Fibroblast of pulmonary artery (primary cell): ENCODE results near the gene POLD2.

ENCODE experiments used
- DNase-seq: peaks from one replicate; pipeline ENCODE4 v3.0.0-alpha.2; 2010; ENCODE audit warnings: low read depth
- H3K4me3 ChIP-seq: replicated peaks from 2 replicates; pipeline ENCODE4 v1.5.1; 2011; ENCODE audit warnings: low read depth, mild to moderate bottlenecking, control low read depth, low read length, moderate library complexity
- TF ChIP-seq, protein P1 (sequence below): IDR thresholded peaks from 2 replicates; pipeline ENCODE4 v1.5.1; 2011; ENCODE audit warnings: mild to moderate bottlenecking, control low read depth, low read length, inconsistent platforms; ENCODE audit errors: missing control alignments

The POLD2 gene

DNA sequence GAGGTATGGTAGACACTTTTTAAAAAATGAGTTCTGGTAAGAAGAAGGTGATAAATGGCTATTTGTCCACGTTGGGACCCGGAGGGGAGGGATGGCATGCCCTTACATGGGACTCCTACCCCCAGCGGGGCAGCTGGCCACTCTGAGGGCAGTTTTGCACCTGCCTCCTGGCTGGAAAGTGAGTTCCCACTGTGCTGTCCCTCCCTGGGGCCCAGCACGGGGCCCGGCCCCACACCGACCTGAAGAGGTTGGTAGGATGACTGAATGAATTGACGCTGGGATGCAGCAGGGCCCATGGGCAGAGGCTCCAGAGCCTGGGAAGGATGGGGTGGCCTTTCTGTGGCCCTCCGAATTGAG, 19.8 kb downstream of the POLD2 start:
- H3K4me3 ChIP-seq = no peak overlapping the region
- TF ChIP-seq, protein P1, sequence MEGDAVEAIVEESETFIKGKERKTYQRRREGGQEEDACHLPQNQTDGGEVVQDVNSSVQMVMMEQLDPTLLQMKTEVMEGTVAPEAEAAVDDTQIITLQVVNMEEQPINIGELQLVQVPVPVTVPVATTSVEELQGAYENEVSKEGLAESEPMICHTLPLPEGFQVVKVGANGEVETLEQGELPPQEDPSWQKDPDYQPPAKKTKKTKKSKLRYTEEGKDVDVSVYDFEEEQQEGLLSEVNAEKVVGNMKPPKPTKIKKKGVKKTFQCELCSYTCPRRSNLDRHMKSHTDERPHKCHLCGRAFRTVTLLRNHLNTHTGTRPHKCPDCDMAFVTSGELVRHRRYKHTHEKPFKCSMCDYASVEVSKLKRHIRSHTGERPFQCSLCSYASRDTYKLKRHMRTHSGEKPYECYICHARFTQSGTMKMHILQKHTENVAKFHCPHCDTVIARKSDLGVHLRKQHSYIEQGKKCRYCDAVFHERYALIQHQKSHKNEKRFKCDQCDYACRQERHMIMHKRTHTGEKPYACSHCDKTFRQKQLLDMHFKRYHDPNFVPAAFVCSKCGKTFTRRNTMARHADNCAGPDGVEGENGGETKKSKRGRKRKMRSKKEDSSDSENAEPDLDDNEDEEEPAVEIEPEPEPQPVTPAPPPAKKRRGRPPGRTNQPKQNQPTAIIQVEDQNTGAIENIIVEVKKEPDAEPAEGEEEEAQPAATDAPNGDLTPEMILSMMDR = no peak
- no peak for DNase-seq

DNA sequence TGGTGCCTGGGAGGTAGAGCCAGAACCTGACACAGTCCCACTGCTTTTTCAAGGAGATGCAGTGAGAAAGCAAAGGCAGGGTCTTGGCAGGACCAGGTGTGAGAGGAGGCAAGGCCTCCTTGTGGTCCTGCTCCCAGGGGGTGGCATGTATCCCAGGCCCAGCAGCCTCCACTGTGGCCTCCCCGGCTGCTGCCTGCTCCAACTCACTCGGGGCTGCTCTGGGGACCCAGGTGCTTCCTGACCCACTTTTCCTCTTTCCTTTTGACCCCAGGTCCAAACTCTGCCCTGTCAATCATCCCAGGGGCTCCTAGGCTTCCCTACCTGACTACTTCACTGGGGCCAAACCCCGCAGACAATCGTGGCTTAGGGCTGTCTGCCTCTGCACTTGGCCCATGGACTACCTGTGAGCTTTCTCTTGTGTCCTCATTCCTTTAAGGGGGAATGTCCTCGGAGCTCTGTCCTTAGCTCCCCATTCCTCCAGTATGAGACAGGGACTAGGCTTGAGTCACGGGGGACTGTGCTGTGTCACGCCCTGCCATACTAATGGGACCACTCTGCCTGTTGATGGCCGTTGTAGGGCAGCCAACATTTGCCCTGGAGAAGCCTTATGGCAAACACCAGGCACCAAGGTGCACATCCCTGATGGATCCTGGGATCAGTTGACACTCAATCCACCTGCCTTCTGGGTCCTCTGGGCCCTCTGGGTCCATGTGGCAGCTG, 20.3 kb downstream of the POLD2 start:
- TF ChIP-seq, protein P1 = no peak
- no peak overlapping the region for H3K4me3 ChIP-seq
- DNase-seq = no peak

DNA sequence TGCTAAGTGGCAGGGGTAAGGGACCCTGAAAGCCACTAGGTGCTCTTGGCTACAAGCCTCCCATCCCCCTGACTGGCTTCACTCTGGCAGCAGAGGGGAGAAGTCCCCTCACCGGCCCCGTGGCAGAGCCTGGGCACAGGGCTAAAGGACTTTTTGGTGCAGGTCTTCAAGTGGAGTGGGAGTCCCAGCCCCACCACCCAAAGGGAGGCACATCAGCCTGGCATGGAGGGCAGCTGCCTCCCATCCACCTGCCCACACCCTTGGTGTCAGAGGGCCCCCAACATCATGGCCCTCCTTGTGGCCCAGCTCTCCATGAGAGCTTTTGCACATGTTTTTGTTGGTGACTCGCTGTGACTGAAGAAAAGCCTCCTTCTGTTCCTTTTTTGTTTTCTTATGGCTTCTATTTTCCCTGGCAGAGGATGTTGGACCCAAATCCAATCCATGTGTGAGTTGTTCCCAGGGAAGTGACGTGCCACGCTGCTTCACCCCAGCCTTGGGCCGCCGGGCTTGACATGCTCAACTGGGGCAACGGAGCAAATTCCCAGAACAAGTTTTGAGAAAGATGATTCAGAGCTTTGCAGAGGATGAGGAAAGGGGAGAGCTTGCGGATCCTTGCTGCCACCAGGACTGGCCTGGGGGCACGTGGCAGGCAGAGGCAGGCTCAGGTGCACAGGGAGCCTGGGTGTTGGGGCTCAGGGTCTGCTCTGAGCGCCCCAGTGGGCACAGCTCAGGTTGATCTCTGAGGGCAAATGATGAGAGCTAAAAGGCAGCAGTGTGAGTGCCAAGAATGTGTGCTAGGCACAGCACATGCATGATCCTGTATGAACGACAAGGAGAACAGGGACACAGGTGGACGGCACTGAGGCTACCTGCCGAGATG, 21.1 kb downstream of the POLD2 start:
- peak; percentile 47 for DNase-seq
- TF ChIP-seq, protein P1 = no peak
- no peak overlapping the region for H3K4me3 ChIP-seq

DNA sequence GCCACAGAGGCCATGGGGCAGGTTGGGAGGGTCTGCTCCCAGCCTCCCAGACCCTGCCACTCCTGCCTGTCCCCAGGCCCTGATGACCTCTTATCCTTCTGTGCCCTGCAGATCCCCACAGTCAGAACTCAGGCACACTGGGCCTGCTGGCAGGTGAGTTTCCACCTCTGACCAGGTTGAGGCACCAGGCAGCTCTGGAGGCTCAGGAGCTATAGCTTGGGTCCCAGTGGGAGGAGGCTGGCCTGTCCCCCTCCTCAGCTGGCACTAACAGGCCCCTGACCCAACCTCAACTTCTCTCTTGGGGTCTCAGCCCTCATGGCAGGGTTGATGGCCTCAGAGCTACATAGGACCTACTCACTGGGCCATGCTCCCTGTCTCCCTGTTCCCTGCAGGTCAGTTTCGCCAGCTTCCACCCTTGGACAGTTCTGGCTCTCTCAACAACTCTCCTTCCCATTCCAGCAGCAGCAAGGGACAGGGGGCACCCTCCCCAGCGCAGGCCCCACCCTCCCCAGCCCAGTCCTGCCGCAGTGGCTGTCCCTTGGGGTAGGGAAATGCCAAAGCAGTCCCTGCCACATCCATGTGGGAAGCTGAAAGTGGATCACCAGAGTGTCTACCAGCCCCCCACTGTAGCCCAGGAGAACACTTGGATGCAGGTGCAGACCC, 21.9 kb downstream of the POLD2 start:
- DNase-seq = no peak
- TF ChIP-seq, protein P1 = no peak
- no peak overlapping the region for H3K4me3 ChIP-seq

DNA sequence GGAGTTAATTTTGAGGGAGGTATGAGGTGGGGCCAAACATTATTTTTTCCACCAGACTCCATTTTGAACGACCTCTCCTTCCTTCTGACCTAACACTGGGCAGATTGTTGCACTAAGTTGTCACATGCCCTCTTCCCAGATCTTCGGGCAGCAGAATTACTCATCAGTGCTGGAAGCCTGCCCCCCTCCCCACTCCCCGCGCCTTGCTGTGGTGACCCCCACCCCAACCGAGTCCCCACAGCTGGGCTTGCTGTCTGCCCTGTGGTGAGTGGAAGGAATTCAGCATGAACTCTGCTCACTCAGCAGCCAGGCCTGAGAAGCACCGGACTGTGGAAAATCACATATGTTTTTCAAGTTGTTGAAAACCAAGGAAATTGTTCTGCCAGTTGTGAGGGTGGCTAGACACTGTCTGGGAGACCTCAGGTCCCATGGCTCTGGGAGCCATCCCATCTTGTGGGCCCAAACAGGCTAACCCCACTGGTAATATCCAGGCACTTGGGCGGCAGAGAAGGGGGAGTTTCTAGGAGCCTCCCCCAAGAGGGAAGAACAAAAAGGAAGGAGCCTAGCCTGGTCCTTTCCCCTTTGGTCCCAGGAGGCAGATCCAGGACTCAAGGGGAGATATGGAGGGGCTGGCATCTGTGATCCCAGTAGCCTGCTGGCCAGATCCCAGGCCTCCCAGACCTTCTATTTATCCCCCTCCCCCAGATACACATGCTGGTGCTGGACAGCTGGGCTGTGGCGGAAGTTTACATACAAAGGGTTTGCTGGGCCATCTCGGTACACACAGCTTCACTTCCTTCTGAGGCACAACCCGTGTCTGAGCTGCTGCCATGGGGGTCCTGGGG, 22.7 kb downstream of the POLD2 start:
- H3K4me3 ChIP-seq = no peak overlapping the region
- peak; percentile 54 for DNase-seq
- TF ChIP-seq, protein P1 = no peak

DNA sequence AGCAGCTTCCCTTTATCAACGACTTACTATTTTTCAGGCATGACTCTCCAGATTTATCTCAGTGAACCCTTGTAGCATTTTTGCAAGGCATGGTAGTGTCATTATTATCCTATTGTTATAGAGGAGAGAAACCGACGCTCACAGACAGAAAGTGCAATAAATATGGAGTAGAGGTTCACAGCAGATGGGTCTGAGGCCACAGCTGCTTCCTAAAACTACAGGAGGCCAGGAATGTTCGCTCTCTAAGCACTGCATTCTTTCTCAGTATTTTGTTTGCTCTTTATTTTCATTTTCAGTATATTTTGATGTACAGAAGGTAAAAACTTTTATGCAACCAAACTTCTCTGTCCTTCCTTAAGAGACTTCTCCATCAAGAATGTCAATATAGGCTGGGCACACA, 23.7 kb downstream of the POLD2 start:
- TF ChIP-seq, protein P1 = no peak
- DNase-seq = no peak
- no peak overlapping the region for H3K4me3 ChIP-seq
